IMR-90 (cell line): Measurements from ENCODE around the gene CCDC7.

Experiments
- FOS ChIP-seq: fragments of 150-350 bp; IDR thresholded peaks from 2 replicates; pipeline ENCODE4 v1.6.1; 2016; ENCODE audit warnings: low read depth, low read length
- MAFK ChIP-seq: IDR thresholded peaks from 2 replicates; pipeline ENCODE4 v1.6.1; 2012; ENCODE audit warnings: low read depth, low read length, improper control_type of control experiment
- MXI1 ChIP-seq: IDR thresholded peaks from 2 replicates; pipeline ENCODE4 v1.6.1; 2012; ENCODE audit warnings: low read depth, mild to moderate bottlenecking, low read length, moderate library complexity, borderline replicate concordance
- POLR2A ChIP-seq: IDR thresholded peaks from 2 replicates; pipeline ENCODE4 v1.6.1; 2012; ENCODE audit warnings: mild to moderate bottlenecking, low read depth, low read length
- RFX5 ChIP-seq: IDR thresholded peaks from 2 replicates; pipeline ENCODE4 v1.8.0; 2012; ENCODE audit warnings: low read depth, mild to moderate bottlenecking, low read length, moderate library complexity
- SMC3 ChIP-seq: fragments of 150-350 bp; IDR thresholded peaks from 2 replicates; pipeline ENCODE4 v1.6.1; 2016; ENCODE audit warnings: low read depth, mild to moderate bottlenecking, antibody characterized with exemption, low read length, moderate library complexity
- USF2 ChIP-seq: fragments of 150-350 bp; IDR thresholded peaks from 2 replicates; pipeline ENCODE4 v1.6.1; 2017; ENCODE audit warnings: mild to moderate bottlenecking, antibody characterized with exemption, low read length, low read depth
- TF ChIP-seq, protein P1 (sequence below): conservative IDR thresholded peaks from 2 replicates; pipeline ENCODE4 v1.5.1; 2012; ENCODE audit warnings: mild to moderate bottlenecking, low read depth, low read length, improper control_type of control experiment

DNA sequence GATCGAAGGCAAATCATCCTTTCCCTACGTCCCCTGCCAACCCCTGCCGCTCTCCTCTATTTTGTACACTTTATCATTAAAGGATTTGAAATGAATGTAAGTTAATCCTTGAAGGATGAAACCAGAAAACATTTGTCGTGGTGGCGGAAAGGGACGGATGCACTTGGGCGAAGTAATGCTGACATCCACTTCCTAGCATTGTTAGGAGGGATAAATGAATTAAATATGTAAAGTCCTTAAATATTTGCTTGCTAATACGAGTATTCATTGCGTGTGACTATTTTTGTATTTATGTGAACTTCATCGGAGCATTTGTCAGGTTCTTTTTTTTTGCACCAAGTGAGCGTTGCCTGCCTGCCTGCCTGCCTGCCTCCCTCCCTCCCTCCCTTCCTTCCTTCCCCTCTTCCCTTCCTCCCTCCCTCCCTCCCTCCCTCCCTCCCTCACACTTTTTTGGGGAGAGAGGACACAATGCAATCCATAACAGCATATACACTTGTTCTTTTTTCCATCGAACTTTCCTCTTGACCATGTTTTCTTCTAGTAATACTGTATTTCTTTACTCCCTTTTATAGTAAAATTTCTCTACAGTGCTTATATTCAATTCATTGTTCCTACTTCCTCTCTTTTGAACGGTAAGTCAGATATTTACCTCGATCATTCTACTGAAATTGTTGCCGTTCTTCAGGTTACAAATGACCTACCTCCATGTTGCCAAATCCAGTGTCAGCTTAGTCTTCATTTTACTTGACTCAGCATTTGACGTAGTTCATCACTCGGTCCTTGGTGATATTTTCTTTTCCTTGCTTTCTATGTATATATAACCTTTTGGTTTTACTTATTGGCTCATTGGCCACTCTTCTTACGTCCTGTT is 831 bp downstream of the CCDC7 start:
- TF ChIP-seq POLR2A (no peak), RFX5 (no peak), SMC3 (no peak), MAFK (no peak), USF2 (no peak), MXI1 (no peak), FOS (no peak)
- TF ChIP-seq, protein P1, sequence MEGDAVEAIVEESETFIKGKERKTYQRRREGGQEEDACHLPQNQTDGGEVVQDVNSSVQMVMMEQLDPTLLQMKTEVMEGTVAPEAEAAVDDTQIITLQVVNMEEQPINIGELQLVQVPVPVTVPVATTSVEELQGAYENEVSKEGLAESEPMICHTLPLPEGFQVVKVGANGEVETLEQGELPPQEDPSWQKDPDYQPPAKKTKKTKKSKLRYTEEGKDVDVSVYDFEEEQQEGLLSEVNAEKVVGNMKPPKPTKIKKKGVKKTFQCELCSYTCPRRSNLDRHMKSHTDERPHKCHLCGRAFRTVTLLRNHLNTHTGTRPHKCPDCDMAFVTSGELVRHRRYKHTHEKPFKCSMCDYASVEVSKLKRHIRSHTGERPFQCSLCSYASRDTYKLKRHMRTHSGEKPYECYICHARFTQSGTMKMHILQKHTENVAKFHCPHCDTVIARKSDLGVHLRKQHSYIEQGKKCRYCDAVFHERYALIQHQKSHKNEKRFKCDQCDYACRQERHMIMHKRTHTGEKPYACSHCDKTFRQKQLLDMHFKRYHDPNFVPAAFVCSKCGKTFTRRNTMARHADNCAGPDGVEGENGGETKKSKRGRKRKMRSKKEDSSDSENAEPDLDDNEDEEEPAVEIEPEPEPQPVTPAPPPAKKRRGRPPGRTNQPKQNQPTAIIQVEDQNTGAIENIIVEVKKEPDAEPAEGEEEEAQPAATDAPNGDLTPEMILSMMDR, result no peak
